HCT116 (cell line): ENCODE results near the gene DDX18. TPM values are rescaled to one million over a fixed set of nuclear protein-coding genes. Genes with fewer than 3 reads are reported as not detected.

Source experiments
- ATAC-seq: fragments of 200-7000 bp; cut with Tn5 transposase; 2 replicates; pipeline ENCODE4 v1.9.1; 2020; ENCODE audit warnings: mild to moderate bottlenecking, moderate library complexity
- BruUV-seq: library from RNA; stranded (reverse); fragments of 400-500 nt; replicated peaks from 2 replicates; lab custom pipeline; 2021; lab: Mats Ljungman, UMichigan
- CTCF ChIA-PET: fragments of 300-600 bp; sonication (Branson Sonifier 250); formaldehyde crosslinking; loops from one replicate; lab custom pipeline; 2021; ENCODE audit warnings: antibody characterized with exemption; lab: Charles Lee
- POLR2A ChIA-PET: fragments of 300-600, 350-600 bp; sonication (Branson Sonifier 250); formaldehyde crosslinking; loops from one replicate; lab custom pipeline; 2021; ENCODE audit warnings: antibody characterized with exemption; lab: Charles Lee
- RAD21 ChIA-PET, 2 experiments: fragments of 300-600 bp; sonication (Branson Sonifier 250); formaldehyde crosslinking; loops; one replicate each; lab custom pipeline; 2023; ENCODE audit warnings: low total read pairs in 2 of 2; ENCODE audit not compliant: uncharacterized antibody in 2 of 2, unreplicated experiment in 2 of 2, low non-redundant PET in 1 of 2; lab: Charles Lee
- DNase-seq: peaks from one replicate; pipeline ENCODE4 v3.0.0-alpha.2; 2010; ENCODE audit warnings: low read depth, low spot score
- H2AFZ ChIP-seq: fragments of 200-600 bp; shearing (Covaris generic), sonication (generic); 2 replicates; pipeline ENCODE4 v1.6.1; 2017; ENCODE audit warnings: low read depth, mixed run types, mixed read lengths, antibody characterized with exemption, low read length; ENCODE audit not compliant: poor library complexity, severe bottlenecking
- H3K27ac ChIP-seq: 2 replicates; pipeline ENCODE4 v1.5.1; 2012; ENCODE audit warnings: low read depth, low read length
- H3K27me3 ChIP-seq: fragments of 200-600 bp; sonication (generic); 2 replicates; pipeline ENCODE4 v1.6.1; 2016; ENCODE audit warnings: mixed run types, low read length, mixed read lengths; ENCODE audit not compliant: insufficient read depth
- H3K36me3 ChIP-seq, 2 experiments: fragments of 200-500 bp in 1 of 2; fragments of 200-600 bp in 1 of 2; sonication (Bioruptor generic) in 1 of 2; sonication (generic) in 1 of 2; 2 replicates each; pipeline versions ENCODE4 v1.5.1 to v1.6.1; 2014 to 2016; ENCODE audit warnings: low read length in 2 of 2, inconsistent platforms in 1 of 2, mixed read lengths in 1 of 2, mixed run types in 1 of 2; ENCODE audit not compliant: insufficient read depth in 2 of 2, control insufficient read depth in 1 of 2
- H3K4me1 ChIP-seq, 2 experiments: fragments of 200-600 bp in 1 of 2; sonication (generic) in 1 of 2; 2 replicates each; pipeline versions ENCODE4 v1.5.1 to v1.6.1; 2012 to 2017; ENCODE audit warnings: low read length in 2 of 2, inconsistent platforms in 1 of 2, mild to moderate bottlenecking in 1 of 2, mixed read lengths in 1 of 2, mixed run types in 1 of 2, moderate library complexity in 1 of 2; ENCODE audit not compliant: insufficient read depth in 2 of 2, control insufficient read depth in 1 of 2
- H3K4me2 ChIP-seq: fragments of 200-600 bp; sonication (generic); 2 replicates; pipeline ENCODE4 v1.6.1; 2017; ENCODE audit warnings: mixed run types, low read length, mixed read lengths
- H3K4me3 ChIP-seq, 2 experiments: fragments of 200-600 bp in 1 of 2; sonication (generic) in 1 of 2; replicated peaks in 1 of 2; 2 replicates each; pipeline ENCODE4 v1.5.1; 2011 to 2016; ENCODE audit warnings: low read length in 2 of 2, control low read depth in 1 of 2, low read depth in 1 of 2, mild to moderate bottlenecking in 1 of 2, mixed read lengths in 1 of 2, mixed run types in 1 of 2
- H3K79me2 ChIP-seq: fragments of 200-600 bp; sonication (generic); 2 replicates; pipeline ENCODE4 v1.6.1; 2017; ENCODE audit warnings: mild to moderate bottlenecking, mixed run types, low read length, moderate library complexity, mixed read lengths; ENCODE audit not compliant: insufficient read depth
- H3K9ac ChIP-seq: fragments of 200-600 bp; sonication (generic); 2 replicates; pipeline ENCODE4 v1.6.1; 2016; ENCODE audit warnings: low read length, mixed read lengths
- H3K9me2 ChIP-seq: fragments of 200-600 bp; sonication (generic), shearing (Covaris generic); 2 replicates; pipeline ENCODE4 v1.6.1; 2017; ENCODE audit warnings: mixed run types, mild to moderate bottlenecking, moderate library complexity; ENCODE audit not compliant: insufficient read depth
- H3K9me3 ChIP-seq, 2 experiments: fragments of 200-500 bp in 1 of 2; fragments of 200-600 bp in 1 of 2; sonication (Bioruptor generic) in 1 of 2; sonication (generic) in 1 of 2; 2 replicates each; pipeline ENCODE4 v1.6.1; 2014 to 2017; ENCODE audit warnings: low read length in 2 of 2, mixed read lengths in 2 of 2, inconsistent platforms in 1 of 2, low read depth in 1 of 2, mild to moderate bottlenecking in 1 of 2, mixed run types in 1 of 2, moderate library complexity in 1 of 2; ENCODE audit not compliant: control insufficient read depth in 1 of 2, insufficient read depth in 1 of 2
- H4K20me1 ChIP-seq: fragments of 200-600 bp; sonication (generic), shearing (Covaris generic); 2 replicates; pipeline ENCODE4 v1.6.1; 2017; ENCODE audit warnings: mixed run types, mild to moderate bottlenecking, moderate library complexity; ENCODE audit not compliant: insufficient read depth
- CBX3 ChIP-seq: IDR thresholded peaks from 2 replicates; pipeline ENCODE4 v1.6.1; 2012; ENCODE audit warnings: low read depth
- ELF1 ChIP-seq: IDR thresholded peaks from 2 replicates; pipeline ENCODE4 v1.6.1; 2012; ENCODE audit warnings: low read depth, borderline replicate concordance
- RAD21 ChIP-seq: IDR thresholded peaks from 2 replicates; pipeline ENCODE4 v1.6.1; 2012; ENCODE audit warnings: low read depth, mild to moderate bottlenecking
- REST ChIP-seq: IDR thresholded peaks from 2 replicates; pipeline ENCODE4 v1.6.1; 2012; ENCODE audit warnings: low read depth
- SRF ChIP-seq: IDR thresholded peaks from 2 replicates; pipeline ENCODE4 v1.6.1; 2012; ENCODE audit warnings: low read depth
- intact Hi-C: fragments of 100-400 bp; cut with micrococcal nuclease; formaldehyde crosslinking; loops from 2 replicates; pipeline ENCODE4 v1.10.0; 2022
- total RNA-seq: library from RNA; stranded (reverse); gene quantifications from one replicate; pipeline ENCODE4 v1.2.1, GENCODE V29; 2021; ENCODE audit not compliant: unreplicated experiment
- TF ChIP-seq, protein P1 (sequence below): IDR thresholded peaks from 2 replicates; pipeline ENCODE4 v1.6.1; 2011; ENCODE audit warnings: mild to moderate bottlenecking, low read length, moderate library complexity; ENCODE audit not compliant: insufficient replicate concordance; ENCODE audit errors: extremely low read depth

DDX18 gene
- total RNA-seq, 1 experiment from 2014 or later, result 99.7 TPM

- TF ChIP-seq REST (no peak), RAD21 (no peak), CBX3 (no peak), ELF1 (no peak), SRF (no peak)
Measured at GRCh38 chr2:117832332-117832731, 17.8 kb downstream of the DDX18 start (continued).

GRCh38 chr2:117832905-117833613, 18.6 kb downstream of the DDX18 start:
- Histone ChIP-seq H3K9me2 (no peaks in the 10 kb centered on the region), H3K79me2 (0 out of 2 replicates have a peak, but pooled peaks cover 4% of the 10 kb centered on the region), H3K27ac (no peak overlapping the region), H3K4me3 (no peak overlapping the region), H3K9me3 (no peaks in the 10 kb centered on the region), H2AFZ (no peak overlapping the region), H4K20me1 (no peaks in the 10 kb centered on the region), H3K27me3 (no peaks in the 10 kb centered on the region), H3K36me3 (peaks cover 35 to 43% of the 10 kb centered on the region in 2 experiments; a peak in 3 of 4 replicates), H3K4me2 (no peak overlapping the region), H3K4me1 (no peaks in the 10 kb centered on the region), H3K9ac (no peak overlapping the region)
- ChIA-PET CTCF (no interaction called here), RAD21 (no interaction called here), POLR2A (no interaction called here)
- intact Hi-C loops, result loop anchor here (10.0 kb wide), 1 partner anchor 1032 kb away; no protein-coding TSS in a partner anchor
- ATAC-seq (peak; percentile 42), DNase-seq (no peak)
- BruUV-seq, result no TSS peak
- peak; percentile 75 for TF ChIP-seq REST
- TF ChIP-seq, protein P1, sequence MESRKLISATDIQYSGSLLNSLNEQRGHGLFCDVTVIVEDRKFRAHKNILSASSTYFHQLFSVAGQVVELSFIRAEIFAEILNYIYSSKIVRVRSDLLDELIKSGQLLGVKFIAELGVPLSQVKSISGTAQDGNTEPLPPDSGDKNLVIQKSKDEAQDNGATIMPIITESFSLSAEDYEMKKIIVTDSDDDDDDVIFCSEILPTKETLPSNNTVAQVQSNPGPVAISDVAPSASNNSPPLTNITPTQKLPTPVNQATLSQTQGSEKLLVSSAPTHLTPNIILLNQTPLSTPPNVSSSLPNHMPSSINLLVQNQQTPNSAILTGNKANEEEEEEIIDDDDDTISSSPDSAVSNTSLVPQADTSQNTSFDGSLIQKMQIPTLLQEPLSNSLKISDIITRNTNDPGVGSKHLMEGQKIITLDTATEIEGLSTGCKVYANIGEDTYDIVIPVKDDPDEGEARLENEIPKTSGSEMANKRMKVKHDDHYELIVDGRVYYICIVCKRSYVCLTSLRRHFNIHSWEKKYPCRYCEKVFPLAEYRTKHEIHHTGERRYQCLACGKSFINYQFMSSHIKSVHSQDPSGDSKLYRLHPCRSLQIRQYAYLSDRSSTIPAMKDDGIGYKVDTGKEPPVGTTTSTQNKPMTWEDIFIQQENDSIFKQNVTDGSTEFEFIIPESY, result no peak
